ENCODE results near the gene ZSCAN18.

Gene ZSCAN18

GRCh38 chr19:58044886-58045285, 53.1 kb downstream of the ZSCAN18 start:
- no peak for DNase-seq (ENCODE audit: low read depth, low spot score)

GRCh38 chr19:58044391-58044790, 53.6 kb downstream of the ZSCAN18 start:
- DNase-seq (ENCODE audit: low read depth, low spot score), result no peak

- no peak for DNase-seq (ENCODE audit: low read depth, low spot score)
Observed at GRCh38 chr19:58042495-58043340, 55.3 kb downstream of the ZSCAN18 start.

- no peak for DNase-seq (ENCODE audit: low read depth, low spot score)
Observed at GRCh38 chr19:58040751-58041525, 57.1 kb downstream of the ZSCAN18 start.

- DNase-seq (ENCODE audit: low read depth, low spot score), result no peak
Observed at GRCh38 chr19:58038688-58039204, 59.3 kb downstream of the ZSCAN18 start.

- DNase-seq (ENCODE audit: low read depth, low spot score), result no peak
Observed at GRCh38 chr19:58037927-58038687, 59.9 kb downstream of the ZSCAN18 start.

- DNase-seq (ENCODE audit: low read depth, low spot score), result no peak
Observed at GRCh38 chr19:58035863-58036262, 62.2 kb downstream of the ZSCAN18 start.

- DNase-seq (ENCODE audit: low read depth, low spot score), result no peak
Observed at GRCh38 chr19:58034477-58034793, 63.6 kb downstream of the ZSCAN18 start.
